ENCODE data around the gene MAP2K4. TPM values are rescaled to one million over a fixed set of nuclear protein-coding genes. Genes with fewer than 3 reads are reported as not detected.

The MAP2K4 gene
- total and polyA plus RNA-seq, 7 experiments from 2014 or later = 21.8 to 45.1 (median 32.4) TPM

DNA sequence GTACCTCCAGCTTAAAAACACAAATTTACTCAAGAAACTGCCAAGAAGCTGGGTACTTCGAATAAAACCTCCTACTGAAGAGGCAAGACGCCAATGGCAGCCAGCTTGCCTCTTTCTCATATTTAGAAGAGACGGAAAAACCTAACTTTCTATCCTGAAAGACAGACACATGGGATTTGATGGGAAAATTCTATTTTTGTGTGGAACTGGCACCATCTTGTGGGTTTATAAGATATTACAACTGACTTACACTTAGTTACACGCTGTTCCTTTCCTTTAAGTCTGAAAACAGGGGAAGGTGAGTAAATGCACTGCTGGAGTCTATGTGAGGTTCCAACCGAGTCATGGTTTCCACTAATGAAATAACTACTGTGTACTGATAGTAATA is 33.7 kb upstream of the MAP2K4 start:
- peaks cover 5 to 42% (median 24%) of the 10 kb centered on the region in 7 donors for H3K4me1 Mint-ChIP-seq
- Histone ChIP-seq H3K36me3 (ENCODE audit: control insufficient read depth in 2 of 3, insufficient read depth in 3 of 3, low read length in 3 of 3) (peaks cover 9 to 61% (median 9%) of the 10 kb centered on the region in 3 experiments), H3K4me3 (ENCODE audit: low read length) (no peak overlapping the region), H3K4me1 (ENCODE audit: control insufficient read depth in 2 of 2, insufficient read depth in 2 of 2, low read length in 2 of 2) (no peaks in the 10 kb centered on the region), H3K9me3 (ENCODE audit: control insufficient read depth in 2 of 3, low read length in 3 of 3) (no peaks in the 10 kb centered on the region), H3K27me3 (ENCODE audit: control insufficient read depth in 2 of 2, insufficient read depth in 2 of 2, low read length in 2 of 2) (no peaks in the 10 kb centered on the region), H3K27ac (ENCODE audit: low read depth, low read length) (no peak overlapping the region)
- H3K27me3 Mint-ChIP-seq = no peaks in the 10 kb centered on the region
- no peak overlapping the region for H3K4me3 Mint-ChIP-seq
- DNase-seq (no peak), ATAC-seq (no peak)
- peaks cover 19 to 81% (median 56%) of the 10 kb centered on the region in 5 donors for H3K36me3 Mint-ChIP-seq
- H3K9me3 Mint-ChIP-seq = no peaks in the 10 kb centered on the region
- CTCF ChIA-PET = interaction anchor here (1.9 kb wide), 1 partner anchor 10 kb away, joined by 4 read pairs; the partner anchor contains the start of gene ZNF18
- POLR2A ChIA-PET = interaction anchor here (2.4 kb wide), 1 partner anchor 10 kb away, joined by 12 read pairs; the partner anchor contains the start of gene ZNF18
- no peak overlapping the region for H3K27ac Mint-ChIP-seq
- intact Hi-C loops (cut with micrococcal nuclease) = loop anchor here (5.0 kb wide), 2 partner anchors 35 to 1355 kb away; partner anchors contain the start of gene MAP2K4 (in 1 of the 2)

DNA sequence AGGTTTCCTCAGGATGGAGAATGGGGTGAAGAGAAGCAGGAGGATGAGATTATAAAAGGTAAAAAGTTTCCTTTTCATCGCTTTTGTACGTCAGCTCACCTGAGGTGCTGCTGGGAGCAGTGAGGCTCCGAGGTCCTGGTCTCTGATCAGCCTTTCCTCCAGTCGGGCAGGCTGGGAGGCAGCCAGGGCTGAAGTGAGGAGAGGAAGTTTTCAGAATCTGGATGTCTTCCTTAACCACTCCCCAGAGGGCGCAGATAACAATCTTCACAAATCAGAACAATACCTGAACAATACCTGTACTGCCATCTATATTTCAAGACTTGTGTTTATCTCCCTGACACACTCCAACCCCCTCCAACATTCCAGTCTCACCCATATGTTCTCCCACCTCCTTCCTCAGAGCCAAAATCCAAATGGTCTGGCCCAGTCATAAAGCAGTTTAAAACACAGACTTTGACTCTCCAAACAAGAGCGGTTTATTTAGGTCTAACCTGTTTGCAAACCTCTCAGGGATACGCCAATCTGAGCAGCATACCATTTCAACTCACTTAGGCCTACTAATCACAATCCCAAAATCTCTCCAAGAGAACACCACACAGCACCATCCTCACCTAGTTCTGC is 30.2 kb upstream of the MAP2K4 start:
- Histone ChIP-seq H3K27ac (ENCODE audit: low read depth, low read length) (no peak overlapping the region), H3K27me3 (ENCODE audit: control insufficient read depth in 2 of 2, insufficient read depth in 2 of 2, low read length in 2 of 2) (no peaks in the 10 kb centered on the region), H3K4me1 (ENCODE audit: control insufficient read depth in 2 of 2, insufficient read depth in 2 of 2, low read length in 2 of 2) (no peaks in the 10 kb centered on the region), H3K9me3 (ENCODE audit: control insufficient read depth in 2 of 3, low read length in 3 of 3) (no peaks in the 10 kb centered on the region), H3K36me3 (ENCODE audit: control insufficient read depth in 2 of 3, insufficient read depth in 3 of 3, low read length in 3 of 3) (peaks cover 6 to 39% (median 8%) of the 10 kb centered on the region in 3 experiments), H3K4me3 (ENCODE audit: low read length) (no peak overlapping the region)
- no peak for DNase-seq
- POLR2A ChIA-PET = interaction anchor here (0.6 to 0.9 kb wide), 3 partner anchors 25 to 121 kb away, joined by 3 read pairs; no protein-coding TSS in a partner anchor
- ATAC-seq = no peak
- H3K27ac Mint-ChIP-seq = no peak overlapping the region
- H3K36me3 Mint-ChIP-seq = peaks cover 10 to 66% (median 42%) of the 10 kb centered on the region in 5 donors
- H3K27me3 Mint-ChIP-seq = no peaks in the 10 kb centered on the region
- H3K4me1 Mint-ChIP-seq = peaks cover 12 to 52% (median 34%) of the 10 kb centered on the region in 7 donors
- CTCF ChIA-PET = no interaction called here
- no peaks in the 10 kb centered on the region for H3K9me3 Mint-ChIP-seq
- peak overlapping the region in 1 of 10 donors; percentile 32 for H3K4me3 Mint-ChIP-seq
- intact Hi-C loops (cut with micrococcal nuclease) = loop anchor here (10.0 kb wide), 3 partner anchors 94 to 1296 kb away; partner anchors contain the start of genes ADPRM (in 1 of the 2) and SCO1 (in 1 of the 2)

- Mint-ChIP-seq H3K9me3 (no peaks in the 10 kb centered on the region), H3K36me3 (peaks cover 10 to 62% (median 42%) of the 10 kb centered on the region in 5 donors), H3K27ac (no peak overlapping the region), H3K4me3 (no peak overlapping the region), H3K4me1 (peaks cover 16 to 58% (median 39%) of the 10 kb centered on the region in 7 donors), H3K27me3 (no peaks in the 10 kb centered on the region)
- H3K27ac ChIP-seq (ENCODE audit: low read depth, low read length) = no peak overlapping the region
- ATAC-seq (no peak), DNase-seq (no peak)
- intact Hi-C loops (cut with micrococcal nuclease) = loop anchor here (10.0 kb wide), 3 partner anchors 93 to 1297 kb away; partner anchors contain the start of genes ADPRM (in 1 of the 2) and SCO1 (in 1 of the 2)
- H3K36me3 ChIP-seq (ENCODE audit: control insufficient read depth in 2 of 3, insufficient read depth in 3 of 3, low read length in 3 of 3) = peaks cover 6 to 31% (median 8%) of the 10 kb centered on the region in 3 experiments
- H3K4me3 ChIP-seq (ENCODE audit: low read length) = no peak overlapping the region
- CTCF ChIA-PET = interaction anchor here (0.6 kb wide), 1 partner anchor 40 kb away, joined by 3 read pairs; no protein-coding TSS in a partner anchor
- no peaks in the 10 kb centered on the region for H3K9me3 ChIP-seq (ENCODE audit: control insufficient read depth in 2 of 3, low read length in 3 of 3)
- no peaks in the 10 kb centered on the region for H3K27me3 ChIP-seq (ENCODE audit: control insufficient read depth in 2 of 2, insufficient read depth in 2 of 2, low read length in 2 of 2)
- POLR2A ChIA-PET = interaction anchor here (0.9 to 3.6 kb wide), 2 partner anchors 29 to 102 kb away, joined by 3 to 12 read pairs; partner anchors contain the start of gene MAP2K4
- peaks cover 0 to 4% of the 10 kb centered on the region in 2 donors for H3K4me1 ChIP-seq (ENCODE audit: control insufficient read depth in 2 of 2, insufficient read depth in 2 of 2, low read length in 2 of 2)
These were observed 29.2 kb upstream of the MAP2K4 start for GRCh38 chr17:11991461-11991860.

- peak overlapping the region; percentile 82 to 97 (median 93) for H3K27ac Mint-ChIP-seq
- H3K27me3 Mint-ChIP-seq = peaks cover 0 to 6% (median 0%) of the 10 kb centered on the region in 5 donors
- peaks cover 4 to 5% of the 10 kb centered on the region in 2 donors for H3K4me1 ChIP-seq (ENCODE audit: control insufficient read depth in 2 of 2, insufficient read depth in 2 of 2, low read length in 2 of 2)
- peaks cover 0 to 8% (median 7%) of the 10 kb centered on the region in 3 experiments for H3K36me3 ChIP-seq (ENCODE audit: control insufficient read depth in 2 of 3, insufficient read depth in 3 of 3, low read length in 3 of 3)
- DNase-seq (peak in 4 of 9 donors; percentile 34 to 51 (median 41)), ATAC-seq (peak; percentile 25)
- H3K36me3 Mint-ChIP-seq = peaks cover 0 to 16% (median 7%) of the 10 kb centered on the region in 5 donors
- H3K4me3 ChIP-seq (ENCODE audit: low read length) = peak overlapping the region; percentile 92
- H3K4me1 Mint-ChIP-seq = peaks cover 14 to 39% (median 30%) of the 10 kb centered on the region in 7 donors
- CTCF ChIA-PET = interaction anchor here (0.9 to 1.7 kb wide), 3 partner anchors 10 to 1021 kb away, joined by 3 to 4 read pairs (median 3); partner anchors contain the start of gene ELAC2
- no peaks in the 10 kb centered on the region for H3K27me3 ChIP-seq (ENCODE audit: control insufficient read depth in 2 of 2, insufficient read depth in 2 of 2, low read length in 2 of 2)
- H3K9me3 Mint-ChIP-seq = peaks cover 0 to 3% (median 0%) of the 10 kb centered on the region in 11 donors
- H3K27ac ChIP-seq (ENCODE audit: low read depth, low read length) = peak overlapping the region; percentile 90
- POLR2A ChIA-PET = interaction anchor here (0.9 to 6.0 kb wide), 14 partner anchors 10 to 1297 kb away, joined by 3 to 310 read pairs (median 8); partner anchors contain the start of genes ELAC2 and MAP2K4
- H3K9me3 ChIP-seq (ENCODE audit: control insufficient read depth in 2 of 3, low read length in 3 of 3) = no peaks in the 10 kb centered on the region
- intact Hi-C loops (cut with micrococcal nuclease) = loop anchor here (1.0 to 10.0 kb wide), 7 partner anchors 24 to 1302 kb away; partner anchors contain the start of genes ADPRM (in 2 of the 2), MAP2K4 (in 2 of the 2), SCO1 (in 2 of the 2) and ELAC2 (in 1 of the 2)
- peak overlapping the region; percentile 87 to 99 (median 95) for H3K4me3 Mint-ChIP-seq
These were observed 23.9 kb upstream of the MAP2K4 start for GRCh38 chr17:11996722-11997146.

GRCh38 chr17:11997147-11997971 is 23.3 kb upstream of the MAP2K4 start, which contains the start of gene ZNF18:
Gene ZNF18, minus strand, starts transcription at chr17:11997475. Its CDS starts 4,646 bp downstream, at chr17:11992829.
- Mint-ChIP-seq H3K4me3 (peak within 1 kb of the TSS; percentile 93 to 99 (median 98)), H3K36me3 (peaks cover 0 to 10% (median 7%) of the 10 kb centered on the region in 5 donors), H3K27ac (peak within 1 kb of the TSS; percentile 89 to 99 (median 97)), H3K27me3 (peaks cover 0 to 6% (median 0%) of the 10 kb centered on the region in 5 donors), H3K9me3 (peaks cover 0 to 3% (median 0%) of the 10 kb centered on the region in 11 donors), H3K4me1 (peaks cover 14 to 35% (median 25%) of the 10 kb centered on the region in 7 donors)
- DNase-seq (peak; percentile 90 to 97 (median 94)), ATAC-seq (peak; percentile 100)
- H3K36me3 ChIP-seq (ENCODE audit: control insufficient read depth in 2 of 3, insufficient read depth in 3 of 3, low read length in 3 of 3) = peaks cover 0 to 4% (median 3%) of the 10 kb centered on the region in 3 experiments
- peaks cover 4 to 5% of the 10 kb centered on the region in 2 donors for H3K4me1 ChIP-seq (ENCODE audit: control insufficient read depth in 2 of 2, insufficient read depth in 2 of 2, low read length in 2 of 2)
- ChIA-PET CTCF (interaction anchor here (0.9 to 1.7 kb wide), 3 partner anchors 11 to 1021 kb away, joined by 3 to 4 read pairs (median 3); partner anchors contain the start of gene ELAC2), POLR2A (interaction anchor here (0.7 to 6.0 kb wide), 16 partner anchors 8 to 1298 kb away, joined by 3 to 310 read pairs (median 8); partner anchors contain the start of genes ELAC2 and MAP2K4)
- intact Hi-C loops (cut with micrococcal nuclease) = loop anchor here (1.0 to 10.0 kb wide), 7 partner anchors 23 to 1303 kb away; partner anchors contain the start of genes ADPRM (in 2 of the 2), MAP2K4 (in 2 of the 2), SCO1 (in 2 of the 2) and ELAC2 (in 1 of the 2)
- no peaks in the 10 kb centered on the region for H3K9me3 ChIP-seq (ENCODE audit: control insufficient read depth in 2 of 3, low read length in 3 of 3)
- peak within 1 kb of the TSS; percentile 92 for H3K4me3 ChIP-seq (ENCODE audit: low read length)
- H3K27me3 ChIP-seq (ENCODE audit: control insufficient read depth in 2 of 2, insufficient read depth in 2 of 2, low read length in 2 of 2) = no peaks in the 10 kb centered on the region
- peak within 1 kb of the TSS; percentile 90 for H3K27ac ChIP-seq (ENCODE audit: low read depth, low read length)
